Tibial artery (tissue), 4 donors: ENCODE measurements around the gene NFE2.
A peak's percentile ranks its signal among the peaks of the same experiment; 100 is the strongest.
"Not testable (repeated sequence)": the region's sequence is repeated elsewhere in the genome, so short reads cannot be mapped to it uniquely, and the experiment has no call there.

Experiments used
- DNase-seq, 2 donors: peaks; one replicate each; pipeline ENCODE4 v3.0.0-alpha.2; 2019
- H3K27ac ChIP-seq, 2 donors: fragments of 200-600 bp; sonication (generic) in 1 of 2; 1 replicate in 1 of 2; 2 replicates in 1 of 2; pipeline ENCODE4 v1.5.1; 2018 to 2019; ENCODE audit warnings: mild to moderate bottlenecking in 1 of 2
- H3K27me3 ChIP-seq, 2 donors: fragments of 200-600 bp; sonication (generic) in 1 of 2; one replicate each; pipeline versions ENCODE4 v1.5.1 to v1.6.0; 2016 to 2019
- H3K36me3 ChIP-seq, 3 donors: fragments of 200-600 bp; sonication (generic) in 2 of 3; one replicate each; pipeline ENCODE4 v1.5.1; 2016 to 2019; ENCODE audit warnings: mild to moderate bottlenecking in 2 of 3
- H3K4me1 ChIP-seq, 4 donors: fragments of 200-600 bp; sonication (generic) in 2 of 4; 1 replicate in 3 of 4; 2 replicates in 1 of 4; pipeline ENCODE4 v1.5.1; 2016 to 2019
- H3K4me3 ChIP-seq, 2 donors: fragments of 200-600 bp; sonication (generic) in 1 of 2; 1 replicate in 1 of 2; 2 replicates in 1 of 2; pipeline ENCODE4 v1.5.1; 2018 to 2019; ENCODE audit warnings: mild to moderate bottlenecking in 2 of 2
- H3K9me3 ChIP-seq, 3 donors: fragments of 200-600 bp; sonication (generic) in 1 of 3; one replicate each; pipeline ENCODE4 v1.5.1; 2016 to 2019
- CTCF ChIP-seq, 2 experiments: fragments of 200-600 bp in 1 of 2; fragments of 450-650 bp in 1 of 2; IDR thresholded peaks; one replicate each; pipeline ENCODE4 v1.5.1; 2017 to 2019; ENCODE audit warnings: antibody characterized with exemption in 2 of 2, mild to moderate bottlenecking in 1 of 2, moderate library complexity in 1 of 2
- intact Hi-C: fragments of 100-400 bp; cut with DNase I; formaldehyde crosslinking; loops from one replicate; pipeline ENCODE4 v1.15.0; 2023; ENCODE audit warnings: low total_unique reads

NFE2 gene

GRCh38 chr12:54286042-54287030 is 14.5 kb downstream of the NFE2 start:
- H3K36me3 ChIP-seq, result peaks cover 62 to 73% (median 68%) of the 10 kb centered on the region in 3 donors
- DNase-seq, result no peak
- intact Hi-C loops, result loop anchor here (5.0 kb wide), 1 partner anchor 36 kb away; no protein-coding TSS in a partner anchor

GRCh38 chr12:54285150-54286041 is 15.4 kb downstream of the NFE2 start:
- no peaks in the 10 kb centered on the region for H3K27me3 ChIP-seq
- H3K9me3 ChIP-seq, result no peaks in the 10 kb centered on the region
- no peak overlapping the region for H3K4me3 ChIP-seq
- TF ChIP-seq CTCF (IDR thresholded peaks at IDR 0.05), result peak in 1 of 2 experiments; percentile 11
- no peak overlapping the region for H3K27ac ChIP-seq
- no peak for DNase-seq
- peaks cover 0 to 49% (median 35%) of the 10 kb centered on the region in 4 donors for H3K4me1 ChIP-seq
- intact Hi-C loops, result loop anchor here (5.0 kb wide), 1 partner anchor 37 kb away; no protein-coding TSS in a partner anchor
- H3K36me3 ChIP-seq, result peaks cover 62 to 73% (median 68%) of the 10 kb centered on the region in 3 donors

More at GRCh38 chr12:54286042-54287030, 14.5 kb downstream of the NFE2 start:
- H3K4me3 ChIP-seq, result no peak overlapping the region
- no peaks in the 10 kb centered on the region for H3K9me3 ChIP-seq
- H3K4me1 ChIP-seq, result peaks cover 0 to 48% (median 35%) of the 10 kb centered on the region in 4 donors
- H3K27ac ChIP-seq, result no peak overlapping the region
- no peaks in the 10 kb centered on the region for H3K27me3 ChIP-seq
- no peak for TF ChIP-seq CTCF (IDR thresholded peaks at IDR 0.05)

GRCh38 chr12:54284070-54284780 is 16.6 kb downstream of the NFE2 start:
- intact Hi-C loops, H3K4me3 ChIP-seq, H3K27ac ChIP-seq, H3K27me3 ChIP-seq, DNase-seq, H3K9me3 ChIP-seq: not testable (repeated sequence)
- peaks cover 0 to 49% (median 35%) of the 10 kb centered on the region in 4 donors for H3K4me1 ChIP-seq
- peaks cover 62 to 73% (median 68%) of the 10 kb centered on the region in 3 donors for H3K36me3 ChIP-seq

GRCh38 chr12:54282949-54283593 is 17.7 kb downstream of the NFE2 start:
- no peak for DNase-seq
- intact Hi-C loops, result no loop called here
- Histone ChIP-seq H3K27ac (peak overlapping the region; percentile 30 to 40), H3K9me3 (no peaks in the 10 kb centered on the region), H3K27me3 (no peaks in the 10 kb centered on the region), H3K4me3 (peak overlapping the region in 1 of 2 donors; percentile 60), H3K4me1 (peaks cover 0 to 58% (median 44%) of the 10 kb centered on the region in 4 donors), H3K36me3 (peaks cover 54 to 62% (median 60%) of the 10 kb centered on the region in 3 donors)
- no peak for TF ChIP-seq CTCF (IDR thresholded peaks at IDR 0.05)

GRCh38 chr12:54281694-54282093 is 19.1 kb downstream of the NFE2 start:
- DNase-seq, H3K9me3 ChIP-seq, H3K27me3 ChIP-seq: not testable (repeated sequence)
- peaks cover 0 to 70% (median 51%) of the 10 kb centered on the region in 4 donors for H3K4me1 ChIP-seq
- H3K36me3 ChIP-seq, result peaks cover 44 to 48% (median 46%) of the 10 kb centered on the region in 3 donors
- intact Hi-C loops, result loop anchor here (2.0 kb wide), 1 partner anchor 77 kb away; no protein-coding TSS in a partner anchor
- H3K27ac ChIP-seq, result peak overlapping the region; percentile 90 to 91
- peak overlapping the region; percentile 60 to 71 for H3K4me3 ChIP-seq

- not testable (repeated sequence) for H3K9me3 ChIP-seq, DNase-seq, H3K27me3 ChIP-seq
- H3K4me1 ChIP-seq, result peaks cover 0 to 70% (median 51%) of the 10 kb centered on the region in 4 donors
- H3K27ac ChIP-seq, result peak overlapping the region; percentile 90 to 91
- peak overlapping the region; percentile 60 to 71 for H3K4me3 ChIP-seq
- intact Hi-C loops, result loop anchor here (2.0 kb wide), 1 partner anchor 78 kb away; no protein-coding TSS in a partner anchor
- peaks cover 40 to 43% (median 41%) of the 10 kb centered on the region in 3 donors for H3K36me3 ChIP-seq
These were observed 19.6 kb downstream of the NFE2 start for GRCh38 chr12:54281261-54281638.
